IMR-90 (cell line): ENCODE measurements around the gene ZNF248. TPM values are rescaled to one million over a fixed set of nuclear protein-coding genes. Genes with fewer than 3 reads are reported as not detected.

ENCODE experiments used
- ATAC-seq: fragments of 200-7000 bp; cut with Tn5 transposase; 2 replicates; pipeline ENCODE4 v1.9.1; 2020; ENCODE audit warnings: low read depth, mild to moderate bottlenecking, moderate library complexity
- BruUV-seq: library from RNA; stranded (reverse); fragments of 400-500 nt; replicated peaks from 2 replicates; lab custom pipeline; 2021; lab: Mats Ljungman, UMichigan
- CTCF ChIA-PET: fragments of 300-600 bp; formaldehyde crosslinking; extraction: SDS; loops from one replicate; lab custom pipeline; 2021; ENCODE audit warnings: antibody characterized with exemption; lab: Yijun Ruan, JAX
- POLR2A ChIA-PET: fragments of 300-600 bp; sonication (Branson Sonifier 250); formaldehyde crosslinking; loops from one replicate; lab custom pipeline; 2022; ENCODE audit warnings: antibody characterized with exemption; ENCODE audit not compliant: unreplicated experiment; lab: Charles Lee
- DNase-seq: peaks from one replicate; pipeline ENCODE4 v3.0.0; 2013
- H2AFZ ChIP-seq: replicated peaks from 2 replicates; pipeline ENCODE3; 2013; ENCODE audit warnings: low read length, mild to moderate bottlenecking; ENCODE audit not compliant: poor library complexity
- H2AK5ac ChIP-seq: 2 replicates; pipeline ENCODE4 v1.6.1; 2013; ENCODE audit warnings: low read depth, low read length, inconsistent platforms
- H2AK9ac ChIP-seq: replicated peaks from 2 replicates; pipeline ENCODE3; 2013; ENCODE audit warnings: mild to moderate bottlenecking, low read depth, low read length, moderate library complexity; ENCODE audit not compliant: poor library complexity
- H2BK120ac ChIP-seq: 2 replicates; pipeline ENCODE4 v1.6.1; 2013; ENCODE audit warnings: low read depth, low read length, inconsistent platforms
- H2BK15ac ChIP-seq: 3 replicates; pipeline ENCODE4 v1.6.1; 2013; ENCODE audit warnings: low read depth, low read length, inconsistent platforms
- H2BK20ac ChIP-seq: 2 replicates; pipeline ENCODE4 v1.6.1; 2013; ENCODE audit warnings: low read depth, mild to moderate bottlenecking, inconsistent platforms, low read length, moderate library complexity
- H2BK5ac ChIP-seq: 2 replicates; pipeline ENCODE4 v1.6.1; 2013; ENCODE audit warnings: mild to moderate bottlenecking, low read depth, low read length, inconsistent platforms; ENCODE audit not compliant: poor library complexity, severe bottlenecking
- H3K14ac ChIP-seq: replicated peaks from 2 replicates; pipeline ENCODE4 v1.6.1; 2013; ENCODE audit warnings: low read depth, low read length, inconsistent platforms
- H3K18ac ChIP-seq: 2 replicates; pipeline ENCODE4 v1.6.1; 2013; ENCODE audit warnings: low read depth, low read length, control low read depth
- H3K23ac ChIP-seq: 2 replicates; pipeline ENCODE4 v1.6.1; 2013; ENCODE audit warnings: low read depth, low read length, inconsistent platforms
- H3K27ac ChIP-seq: 2 replicates; pipeline ENCODE4 v1.5.1; 2013; ENCODE audit warnings: mild to moderate bottlenecking, control low read depth, low read length; ENCODE audit not compliant: insufficient read depth
- H3K27me3 ChIP-seq: 2 replicates; pipeline ENCODE4 v1.6.1; 2013; ENCODE audit warnings: low read length; ENCODE audit not compliant: control insufficient read depth, insufficient read depth
- H3K36me3 ChIP-seq: 2 replicates; pipeline ENCODE4 v1.6.1; 2013; ENCODE audit warnings: low read length, mixed read lengths; ENCODE audit not compliant: control insufficient read depth, insufficient read depth
- H3K4ac ChIP-seq: 2 replicates; pipeline ENCODE4 v1.6.1; 2013; ENCODE audit warnings: low read depth, low read length, inconsistent platforms
- H3K4me1 ChIP-seq: 2 replicates; pipeline ENCODE4 v1.6.1; 2013; ENCODE audit warnings: low read length, mixed read lengths; ENCODE audit not compliant: control insufficient read depth, insufficient read depth
- H3K4me2 ChIP-seq: 2 replicates; pipeline ENCODE4 v1.6.1; 2013; ENCODE audit warnings: low read depth, mild to moderate bottlenecking, control low read depth, low read length, moderate library complexity
- H3K4me3 ChIP-seq: 2 replicates; pipeline ENCODE4 v1.5.1; 2013; ENCODE audit warnings: low read depth, mild to moderate bottlenecking, control low read depth, low read length, moderate library complexity; ENCODE audit not compliant: insufficient read depth
- H3K56ac ChIP-seq: 2 replicates; pipeline ENCODE4 v1.6.1; 2013; ENCODE audit warnings: low read length, inconsistent platforms; ENCODE audit not compliant: insufficient read depth; ENCODE audit errors: extremely low read depth
- H3K79me1 ChIP-seq, 2 experiments: 2 replicates each; pipeline ENCODE4 v1.6.1; 2013; ENCODE audit warnings: low read length in 2 of 2, inconsistent platforms in 1 of 2, low read depth in 1 of 2
- H3K9ac ChIP-seq: 2 replicates; pipeline ENCODE4 v1.6.1; 2013; ENCODE audit warnings: low read depth, low read length, control low read depth
- H3K9me1 ChIP-seq: 2 replicates; pipeline ENCODE4 v1.6.1; 2013; ENCODE audit warnings: low read length, inconsistent platforms; ENCODE audit not compliant: insufficient read depth
- H3K9me3 ChIP-seq: 2 replicates; pipeline ENCODE4 v1.6.1; 2013; ENCODE audit warnings: low read length; ENCODE audit not compliant: control insufficient read depth, insufficient read depth
- H4K20me1 ChIP-seq: 2 replicates; pipeline ENCODE4 v1.6.1; 2013; ENCODE audit warnings: low read length, inconsistent platforms; ENCODE audit not compliant: insufficient read depth
- H4K5ac ChIP-seq: 2 replicates; pipeline ENCODE4 v1.6.1; 2013; ENCODE audit warnings: mild to moderate bottlenecking, low read depth, low read length, control low read depth
- H4K8ac ChIP-seq, 2 experiments: 2 replicates each; pipeline ENCODE4 v1.6.1; 2013; ENCODE audit warnings: low read depth in 2 of 2, low read length in 2 of 2, control low read depth in 1 of 2, inconsistent platforms in 1 of 2
- H4K91ac ChIP-seq: 2 replicates; pipeline ENCODE4 v1.6.1; 2013; ENCODE audit warnings: low read depth, low read length, inconsistent platforms; ENCODE audit not compliant: insufficient read depth
- CEBPB ChIP-seq: IDR thresholded peaks from 2 replicates; pipeline ENCODE4 v1.6.1; 2012; ENCODE audit warnings: low read depth, low read length, improper control_type of control experiment
- CHD1 ChIP-seq: IDR thresholded peaks from 2 replicates; pipeline ENCODE4 v1.6.1; 2012; ENCODE audit warnings: low read depth, low read length, improper control_type of control experiment
- ELK1 ChIP-seq: fragments of 150-350 bp; IDR thresholded peaks from 2 replicates; pipeline ENCODE4 v1.6.1; 2016; ENCODE audit warnings: low read depth, mild to moderate bottlenecking, low read length, moderate library complexity, borderline replicate concordance
- FOS ChIP-seq: fragments of 150-350 bp; IDR thresholded peaks from 2 replicates; pipeline ENCODE4 v1.6.1; 2016; ENCODE audit warnings: low read depth, low read length
- MAFK ChIP-seq: IDR thresholded peaks from 2 replicates; pipeline ENCODE4 v1.6.1; 2012; ENCODE audit warnings: low read depth, low read length, improper control_type of control experiment
- RCOR1 ChIP-seq: IDR thresholded peaks from 2 replicates; pipeline ENCODE4 v1.6.1; 2012; ENCODE audit warnings: mild to moderate bottlenecking, low read length, improper control_type of control experiment; ENCODE audit not compliant: insufficient replicate concordance
- SMC3 ChIP-seq: fragments of 150-350 bp; IDR thresholded peaks from 2 replicates; pipeline ENCODE4 v1.6.1; 2016; ENCODE audit warnings: low read depth, mild to moderate bottlenecking, antibody characterized with exemption, low read length, moderate library complexity
- USF2 ChIP-seq: fragments of 150-350 bp; IDR thresholded peaks from 2 replicates; pipeline ENCODE4 v1.6.1; 2017; ENCODE audit warnings: mild to moderate bottlenecking, antibody characterized with exemption, low read length, low read depth
- WGBS, 2 experiments: methylation state at CpG; one replicate each; pipeline versions ENCODE4 v1.1.5 to v1.1.7; 2013; ENCODE audit warnings: missing lambda C conversion rate in 2 of 2; ENCODE audit not compliant: insufficient read length in 1 of 2; ENCODE audit errors: extremely low coverage in 2 of 2; 5-methylcytosine and 5-hydroxymethylcytosine counted together
- dilution Hi-C: fragments of 300-500 bp; cut with HindIII; formaldehyde crosslinking; loops from one replicate; pipeline ENCODE4 v1.14.3; 2018; ENCODE audit warnings: low sequenced_read_pairs; ENCODE audit not compliant: unreplicated experiment
- in situ Hi-C: fragments of 300-500 bp; cut with MboI; formaldehyde crosslinking; loops from 3 replicates; pipeline ENCODE4 v1.14.3; 2019; ENCODE audit warnings: low sequenced_read_pairs, inconsistent platforms, mixed read lengths
- intact Hi-C: fragments of 100-400 bp; cut with micrococcal nuclease; formaldehyde crosslinking; loops from 2 replicates; pipeline ENCODE4 v1.10.0; 2022
- polyA plus RNA-seq, 3 experiments: library from polyadenylated mRNA; depleted of rRNA; stranded (reverse); fragments of >200 nt; gene quantifications; 2 replicates each; pipeline ENCODE4 v1.2.3, GENCODE V29; 2012; ENCODE audit warnings: low replicate concordance in 1 of 3
- total RNA-seq: library from RNA; depleted of rRNA; stranded (reverse); fragments of >200 nt; gene quantifications from 2 replicates; pipeline ENCODE4 v1.2.3, GENCODE V29; 2012

The ZNF248 gene
- total and polyA plus RNA-seq, 2 of the 4 experiments (the other 2 are of a cell fraction), result 5.1 to 5.7 TPM

GRCh38 chr10:37760817-37761216 lies 96.6 kb downstream of the ZNF248 start:
- Histone ChIP-seq H3K4me1 (no peaks in the 10 kb centered on the region), H3K4me3 (no peak overlapping the region), H3K4ac (no peak overlapping the region), H3K9ac (no peak overlapping the region), H4K91ac (no peak overlapping the region), H3K14ac (no peak overlapping the region), H2AFZ (no peak overlapping the region), H3K36me3 (no peaks in the 10 kb centered on the region), H4K20me1 (no peaks in the 10 kb centered on the region), H3K23ac (no peak overlapping the region), H2BK20ac (no peak overlapping the region), H3K56ac (no peak overlapping the region), H3K18ac (no peak overlapping the region), H3K27ac (no peak overlapping the region), H3K27me3 (no peaks in the 10 kb centered on the region), H2BK120ac (no peak overlapping the region), H4K5ac (no peak overlapping the region), H2AK5ac (no peak overlapping the region), H3K4me2 (no peak overlapping the region), H2BK15ac (no peak overlapping the region), H3K9me1 (no peaks in the 10 kb centered on the region), H2AK9ac (no peak overlapping the region), H3K9me3 (peaks cover 6% of the 10 kb centered on the region; the same call in 1 of the 2 replicates), H3K79me1 (no peaks in the 10 kb centered on the region), H2BK5ac (no peak overlapping the region), H4K8ac (no peak overlapping the region)
- BruUV-seq, result no TSS peak
- ATAC-seq, result no peak
- intact Hi-C loops (no loop called here), dilution Hi-C loops (no loop called here), in situ Hi-C loops (no loop called here)
- ChIA-PET POLR2A (no interaction called here), CTCF (no interaction called here)
- WGBS, 2 experiments, result no CpG with 5 or more reads among the region's 1 CpG
- TF ChIP-seq RCOR1 (no peak), ELK1 (no peak), MAFK (no peak), FOS (no peak), CHD1 (no peak), USF2 (no peak), SMC3 (no peak), CEBPB (peak; percentile 44; the same call in 1 of the 2 replicates)
- no peak for DNase-seq
